GM12864 (cell line): ENCODE measurements around the gene SSX2IP.
"Not testable (repeated sequence)": the region's sequence is repeated elsewhere in the genome, so short reads cannot be mapped to it uniquely, and the experiment has no call there.

ENCODE experiments used
- DNase-seq: peaks from one replicate; pipeline ENCODE4 v3.0.0-alpha.2; 2011; ENCODE audit warnings: low read depth
- H3K4me3 ChIP-seq: 2 replicates; pipeline ENCODE4 v1.5.1; 2011; ENCODE audit warnings: mild to moderate bottlenecking, low read depth, low read length, control low read depth
- TF ChIP-seq, protein P1 (sequence below): IDR thresholded peaks from 2 replicates; pipeline ENCODE4 v1.5.1; 2011; ENCODE audit warnings: low read depth, mild to moderate bottlenecking, moderate library complexity, low read length, control low read depth, inconsistent platforms; ENCODE audit errors: missing control alignments

SSX2IP gene

GRCh38 chr1:84732520-84732919 is 42.3 kb upstream of the SSX2IP start:
- H3K4me3 ChIP-seq = no peak overlapping the region
- TF ChIP-seq, protein P1, sequence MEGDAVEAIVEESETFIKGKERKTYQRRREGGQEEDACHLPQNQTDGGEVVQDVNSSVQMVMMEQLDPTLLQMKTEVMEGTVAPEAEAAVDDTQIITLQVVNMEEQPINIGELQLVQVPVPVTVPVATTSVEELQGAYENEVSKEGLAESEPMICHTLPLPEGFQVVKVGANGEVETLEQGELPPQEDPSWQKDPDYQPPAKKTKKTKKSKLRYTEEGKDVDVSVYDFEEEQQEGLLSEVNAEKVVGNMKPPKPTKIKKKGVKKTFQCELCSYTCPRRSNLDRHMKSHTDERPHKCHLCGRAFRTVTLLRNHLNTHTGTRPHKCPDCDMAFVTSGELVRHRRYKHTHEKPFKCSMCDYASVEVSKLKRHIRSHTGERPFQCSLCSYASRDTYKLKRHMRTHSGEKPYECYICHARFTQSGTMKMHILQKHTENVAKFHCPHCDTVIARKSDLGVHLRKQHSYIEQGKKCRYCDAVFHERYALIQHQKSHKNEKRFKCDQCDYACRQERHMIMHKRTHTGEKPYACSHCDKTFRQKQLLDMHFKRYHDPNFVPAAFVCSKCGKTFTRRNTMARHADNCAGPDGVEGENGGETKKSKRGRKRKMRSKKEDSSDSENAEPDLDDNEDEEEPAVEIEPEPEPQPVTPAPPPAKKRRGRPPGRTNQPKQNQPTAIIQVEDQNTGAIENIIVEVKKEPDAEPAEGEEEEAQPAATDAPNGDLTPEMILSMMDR = no peak
- no peak for DNase-seq

DNA sequence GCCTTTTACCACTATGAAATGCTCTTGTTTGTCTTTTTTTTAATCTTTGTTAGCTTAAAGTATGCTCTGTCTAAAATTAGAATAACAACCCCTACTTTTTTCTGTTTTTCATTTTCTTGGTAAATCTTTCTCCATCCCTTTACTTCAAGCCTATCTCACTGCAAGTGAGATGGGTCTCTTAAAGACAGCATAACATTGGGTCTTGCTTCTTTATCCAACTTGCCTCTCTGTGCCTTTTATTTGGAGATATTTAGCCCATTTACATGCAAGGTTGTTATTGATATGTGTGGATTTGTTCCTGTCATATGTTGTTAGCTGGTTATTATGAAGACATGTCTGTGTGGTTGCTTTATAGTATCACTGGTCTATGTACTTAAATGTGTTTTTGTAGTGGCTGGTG is 41.3 kb upstream of the SSX2IP start:
- TF ChIP-seq, protein P1 = no peak

DNA sequence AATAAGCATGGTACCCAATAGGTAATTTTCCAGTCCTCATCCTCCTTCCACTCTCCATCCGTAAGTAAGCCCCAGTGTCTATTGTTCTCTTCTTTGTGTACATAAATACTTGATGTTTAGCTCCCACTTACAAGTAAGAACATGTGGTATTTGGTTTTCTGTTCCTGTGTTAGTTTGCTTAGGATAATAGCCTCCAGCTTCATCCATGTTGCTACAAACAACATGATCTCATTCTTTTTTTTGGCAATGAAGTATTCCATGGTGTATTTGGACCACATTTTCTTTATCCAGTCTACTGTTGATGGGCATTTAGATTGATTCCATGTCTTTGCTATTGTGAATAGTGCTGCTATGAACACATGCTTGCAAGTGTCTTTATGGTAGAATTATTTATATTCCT is 37.5 kb upstream of the SSX2IP start:
- not testable (repeated sequence) for DNase-seq, H3K4me3 ChIP-seq

More for the DNA sequence above, 41.3 kb upstream of the SSX2IP start:
- DNase-seq = no peak
- H3K4me3 ChIP-seq = no peak overlapping the region

DNA sequence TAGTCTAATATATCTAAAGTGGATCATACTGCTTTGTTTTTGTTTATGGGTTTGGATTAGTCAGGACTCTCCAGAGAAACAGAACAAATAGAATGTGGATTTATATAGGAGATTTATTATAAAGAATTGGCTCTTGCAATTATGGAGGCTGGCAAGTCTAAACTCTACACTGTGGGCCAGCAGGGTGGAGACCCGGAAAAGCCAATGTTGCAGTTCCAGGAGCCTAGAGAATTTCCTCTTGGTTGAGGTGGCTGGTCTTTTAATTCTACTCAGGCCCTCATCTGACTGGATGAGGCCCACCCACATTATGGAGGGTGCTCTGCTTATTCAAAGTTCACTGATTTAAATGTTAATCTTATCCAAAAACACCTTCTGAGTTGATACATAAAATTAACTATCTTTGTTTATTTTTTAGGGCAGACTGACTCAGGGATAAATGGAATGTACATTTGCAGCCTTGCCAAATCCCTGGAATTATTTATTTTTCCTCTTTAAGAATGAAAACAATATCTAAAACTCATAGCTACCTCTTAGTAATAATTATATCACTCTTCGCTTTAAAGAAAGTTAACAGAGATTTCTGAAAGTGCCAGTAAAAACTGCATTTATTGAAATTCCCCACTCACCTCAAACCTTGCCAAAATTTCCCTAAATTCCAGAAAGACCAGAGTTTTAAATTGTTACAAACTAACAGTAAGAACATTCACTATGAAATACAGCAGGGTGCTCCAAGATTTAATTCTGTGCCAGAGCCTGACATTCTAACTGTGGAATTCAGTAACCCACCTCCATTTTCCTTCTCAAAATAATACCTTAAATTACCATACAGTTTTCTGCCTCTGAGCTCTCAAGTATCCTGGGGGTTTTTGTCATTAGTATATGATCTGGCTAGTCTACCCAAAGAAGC is 36.6 kb upstream of the SSX2IP start:
- TF ChIP-seq, protein P1 = no peak
- no peak for DNase-seq
- no peak overlapping the region for H3K4me3 ChIP-seq

DNA sequence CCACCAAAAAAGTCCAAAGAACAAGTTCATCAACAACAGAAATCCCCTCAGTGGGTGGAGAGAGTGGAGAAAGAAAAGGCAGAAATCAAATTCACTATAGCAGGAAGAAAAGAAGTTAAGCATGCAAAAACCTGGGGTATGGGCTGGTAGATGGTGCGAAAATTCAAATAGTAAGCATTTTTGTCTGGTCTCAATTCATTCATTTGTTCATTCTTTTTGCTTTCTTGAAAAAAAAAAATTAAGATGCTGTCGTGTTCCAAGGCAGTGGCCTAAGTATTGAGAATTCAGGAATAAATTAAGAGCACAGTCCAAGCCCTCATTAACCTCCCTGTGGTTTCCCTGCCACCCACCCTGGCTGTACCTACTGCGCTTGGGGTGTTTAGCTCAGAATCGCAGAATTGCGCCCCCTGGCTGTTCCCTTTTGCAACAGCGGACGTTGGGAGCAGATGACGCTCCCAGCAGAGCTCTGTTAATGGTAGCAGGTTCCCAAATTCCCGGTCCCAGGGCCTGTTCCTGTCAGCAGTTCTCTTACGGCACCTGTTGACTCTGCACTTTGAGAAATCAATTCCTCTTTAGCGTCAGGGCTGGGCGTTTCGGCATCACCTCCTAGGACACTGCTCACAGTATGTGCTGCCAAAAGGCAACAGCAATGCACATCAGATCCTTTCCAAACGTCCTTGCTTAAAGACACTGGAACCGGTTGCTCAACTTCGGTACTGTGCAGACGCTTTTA is 34.0 kb upstream of the SSX2IP start:
- no peak for DNase-seq
- H3K4me3 ChIP-seq = no peak overlapping the region
- TF ChIP-seq, protein P1 = peak; percentile 81

DNA sequence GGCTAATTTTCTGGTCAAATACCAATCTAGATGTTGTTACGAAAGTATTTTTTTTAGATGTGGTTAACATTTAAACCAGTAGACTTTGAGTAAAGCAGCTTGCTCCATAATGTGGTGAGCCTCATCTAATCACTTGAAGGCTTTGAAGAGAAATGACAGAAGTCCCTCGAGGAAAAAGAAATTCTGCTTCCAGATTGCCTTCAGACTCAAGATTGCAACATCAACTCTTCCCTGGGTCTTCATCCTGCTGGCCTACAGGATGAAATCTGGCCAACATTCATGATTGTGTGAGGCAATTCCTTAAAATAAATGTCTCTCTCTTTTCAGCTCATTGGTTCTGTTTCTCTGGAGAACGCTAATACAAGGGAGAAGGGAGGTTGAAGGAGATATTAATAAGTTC is 32.5 kb upstream of the SSX2IP start:
- H3K4me3 ChIP-seq = no peak overlapping the region
- no peak for DNase-seq
- TF ChIP-seq, protein P1 = no peak

- H3K4me3 ChIP-seq, DNase-seq: not testable (repeated sequence)
Observed at GRCh38 chr1:84721872-84722271, 31.6 kb upstream of the SSX2IP start.
